ENCODE results near the gene OR5D18.
"Not testable (repeated sequence)": the region's sequence is repeated elsewhere in the genome, so short reads cannot be mapped to it uniquely, and the experiment has no call there.

OR5D18 gene

DNA sequence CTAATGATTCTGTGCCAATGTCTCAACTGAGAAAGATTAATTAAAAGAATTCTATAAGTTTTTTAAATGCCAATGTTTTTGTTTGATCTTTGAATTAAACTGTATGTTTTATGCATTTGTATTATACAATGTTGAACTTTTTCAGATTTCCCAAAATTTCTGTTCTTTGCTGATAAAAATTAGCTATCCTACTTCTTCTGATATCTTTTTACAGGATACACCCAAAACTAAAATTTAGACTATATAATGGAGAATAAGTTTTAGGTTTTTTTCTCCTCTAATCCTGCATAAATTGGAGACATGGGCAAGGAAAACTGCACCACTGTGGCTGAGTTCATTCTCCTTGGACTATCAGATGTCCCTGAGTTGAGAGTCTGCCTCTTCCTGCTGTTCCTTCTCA, 7.5 kb downstream of the OR5D18 start, which contains the start of gene OR5L2:
Gene OR5L2, plus strand, starts transcription at position 301 of the 400 bp plus-strand sequence. Its CDS starts 0 bp downstream, at position 301.
- FAIRE-seq (no peak), DNase-seq (ENCODE audit: insufficient read length, low spot score) (no peak)
- TF ChIP-seq, protein P1, sequence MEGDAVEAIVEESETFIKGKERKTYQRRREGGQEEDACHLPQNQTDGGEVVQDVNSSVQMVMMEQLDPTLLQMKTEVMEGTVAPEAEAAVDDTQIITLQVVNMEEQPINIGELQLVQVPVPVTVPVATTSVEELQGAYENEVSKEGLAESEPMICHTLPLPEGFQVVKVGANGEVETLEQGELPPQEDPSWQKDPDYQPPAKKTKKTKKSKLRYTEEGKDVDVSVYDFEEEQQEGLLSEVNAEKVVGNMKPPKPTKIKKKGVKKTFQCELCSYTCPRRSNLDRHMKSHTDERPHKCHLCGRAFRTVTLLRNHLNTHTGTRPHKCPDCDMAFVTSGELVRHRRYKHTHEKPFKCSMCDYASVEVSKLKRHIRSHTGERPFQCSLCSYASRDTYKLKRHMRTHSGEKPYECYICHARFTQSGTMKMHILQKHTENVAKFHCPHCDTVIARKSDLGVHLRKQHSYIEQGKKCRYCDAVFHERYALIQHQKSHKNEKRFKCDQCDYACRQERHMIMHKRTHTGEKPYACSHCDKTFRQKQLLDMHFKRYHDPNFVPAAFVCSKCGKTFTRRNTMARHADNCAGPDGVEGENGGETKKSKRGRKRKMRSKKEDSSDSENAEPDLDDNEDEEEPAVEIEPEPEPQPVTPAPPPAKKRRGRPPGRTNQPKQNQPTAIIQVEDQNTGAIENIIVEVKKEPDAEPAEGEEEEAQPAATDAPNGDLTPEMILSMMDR (IDR thresholded peaks at IDR 0.05; ENCODE audit: insufficient read depth, missing control alignments): no peak

DNA sequence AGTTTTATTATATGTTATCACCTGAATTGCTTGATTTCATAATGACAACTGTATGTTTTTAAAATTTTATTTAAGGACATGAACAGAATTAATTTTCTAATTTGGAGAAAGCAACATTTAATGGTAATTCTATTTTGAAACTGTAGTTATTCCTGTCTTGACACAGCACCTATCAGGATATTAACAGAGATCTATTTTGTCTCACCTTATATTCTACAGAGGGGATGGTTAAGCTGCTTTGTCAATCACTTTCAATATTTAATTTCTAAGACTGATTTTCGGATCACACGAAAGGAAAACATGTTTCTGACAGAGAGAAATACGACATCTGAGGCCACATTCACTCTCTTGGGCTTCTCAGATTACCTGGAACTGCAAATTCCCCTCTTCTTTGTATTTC, 19.0 kb downstream of the OR5D18 start, which contains the start of gene OR5D16:
Gene OR5D16, plus strand, starts transcription at position 301 of the 400 bp plus-strand sequence. Its CDS starts 0 bp downstream, at position 301.
- TF ChIP-seq, protein P1 (IDR thresholded peaks at IDR 0.05; ENCODE audit: insufficient read depth, missing control alignments): no peak
- FAIRE-seq (no peak), DNase-seq (ENCODE audit: insufficient read length, low spot score) (no peak)

DNA sequence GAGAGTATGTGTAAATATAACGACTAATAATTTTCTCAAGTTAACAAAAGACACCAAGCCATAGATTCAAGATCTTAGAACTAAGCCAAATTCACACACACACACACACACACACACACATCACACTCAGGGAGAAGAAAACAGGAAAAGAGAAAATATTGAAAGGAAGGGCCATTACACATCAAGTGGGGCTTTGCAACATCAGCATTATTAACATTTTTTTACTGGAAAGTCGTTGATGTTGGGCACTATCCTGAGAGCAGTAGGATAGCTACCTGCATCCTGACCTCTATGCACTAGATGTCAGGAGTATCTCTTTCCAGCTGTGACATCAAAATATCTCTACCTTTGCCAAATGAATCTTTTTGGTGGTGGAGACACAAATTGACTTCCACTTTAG, 28.0 kb downstream of the OR5D18 start:
- TF ChIP-seq, protein P1 (IDR thresholded peaks at IDR 0.05; ENCODE audit: insufficient read depth, missing control alignments): no peak

DNA sequence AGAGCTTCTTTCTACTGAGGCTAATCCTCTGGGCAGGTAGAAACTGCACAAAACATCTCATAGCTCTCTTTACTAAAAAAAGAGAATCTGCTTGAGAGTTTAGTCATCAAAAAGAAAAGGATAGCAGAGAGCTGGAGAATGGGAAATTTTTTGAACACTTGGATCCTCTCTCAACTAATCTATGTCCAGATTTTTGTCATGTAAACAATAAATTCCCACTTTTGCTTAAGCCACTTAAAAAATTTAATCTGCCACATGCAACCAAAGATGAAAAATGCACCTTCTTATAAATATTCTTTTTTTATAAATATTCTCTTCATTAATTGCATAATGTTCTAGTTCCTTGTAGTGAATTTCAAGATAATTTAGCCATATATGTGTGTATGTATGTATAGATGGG, 29.6 kb downstream of the OR5D18 start:
- no peak for FAIRE-seq
- TF ChIP-seq, protein P1 (IDR thresholded peaks at IDR 0.05; ENCODE audit: insufficient read depth, missing control alignments): no peak

More for the DNA sequence above, 28.0 kb downstream of the OR5D18 start:
- DNase-seq (ENCODE audit: insufficient read length, low spot score) (no peak), FAIRE-seq (no peak)

DNA sequence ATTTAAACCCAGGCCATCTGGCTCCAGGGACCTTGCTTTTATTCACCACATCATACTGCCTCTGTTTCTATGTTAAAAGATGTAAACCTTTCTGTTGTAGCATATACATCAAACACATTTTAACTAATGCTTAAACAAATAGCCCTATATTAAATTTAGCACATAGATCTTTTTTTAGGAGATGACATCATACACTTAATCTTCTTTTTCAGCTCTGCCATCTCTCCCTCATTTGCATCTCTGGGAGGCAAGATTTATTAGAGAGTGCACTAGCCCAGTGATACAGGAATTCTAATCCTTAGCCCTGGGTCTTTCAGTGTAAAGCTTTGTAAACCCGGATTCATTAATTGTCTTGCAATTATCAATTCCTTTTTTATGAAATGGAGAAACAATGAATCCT, 32.7 kb downstream of the OR5D18 start:
- TF ChIP-seq, protein P1 (IDR thresholded peaks at IDR 0.05; ENCODE audit: insufficient read depth, missing control alignments): no peak
- DNase-seq (ENCODE audit: insufficient read length, low spot score) (no peak), FAIRE-seq (no peak)

More for the DNA sequence above, 29.6 kb downstream of the OR5D18 start:
- no peak for DNase-seq (ENCODE audit: insufficient read length, low spot score)

DNA sequence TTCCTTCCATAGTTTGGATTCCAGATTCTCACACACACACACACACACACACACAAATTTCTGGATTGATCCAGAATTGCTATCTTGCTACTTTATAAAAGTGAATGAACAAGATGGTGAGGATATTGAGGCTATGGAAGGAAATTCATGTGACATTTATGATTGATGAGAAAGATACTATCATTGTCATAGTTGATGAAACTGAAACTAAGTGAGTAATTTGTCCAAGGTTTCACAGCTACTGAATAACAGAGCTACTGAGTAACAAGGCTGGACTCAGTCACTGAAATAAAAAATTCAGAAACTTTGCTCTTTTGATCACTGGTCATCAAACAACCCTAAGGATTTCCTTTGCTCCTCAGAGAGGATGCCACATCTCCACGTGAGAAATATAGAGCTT, 35.3 kb downstream of the OR5D18 start:
- FAIRE-seq (no peak), DNase-seq (ENCODE audit: insufficient read length, low spot score) (no peak)
- TF ChIP-seq, protein P1 (IDR thresholded peaks at IDR 0.05; ENCODE audit: insufficient read depth, missing control alignments): no peak

DNA sequence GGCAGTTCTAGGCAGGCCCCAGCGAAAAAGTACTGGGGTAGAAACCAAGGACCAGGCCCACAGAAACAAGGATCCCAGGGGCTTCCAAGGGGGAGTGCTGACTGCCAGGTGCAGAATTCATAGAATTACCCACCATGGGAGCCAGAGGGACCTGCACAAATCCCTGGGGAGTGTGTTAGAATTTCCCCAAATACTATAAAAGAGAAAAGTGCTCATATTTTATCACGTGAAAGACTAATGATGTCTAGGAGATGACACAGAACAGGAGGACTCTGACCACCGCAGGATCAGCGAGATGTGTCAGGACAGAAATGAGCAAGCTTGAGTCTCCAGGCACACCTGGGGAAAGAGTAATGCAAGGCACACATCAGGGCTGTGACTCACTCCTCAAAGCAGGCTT, 47.9 kb downstream of the OR5D18 start:
- not testable (repeated sequence) for FAIRE-seq

More for the DNA sequence above, 47.9 kb downstream of the OR5D18 start:
- not testable (repeated sequence) for DNase-seq (ENCODE audit: insufficient read length, low spot score)

Measured in D721Med (cell line).